Measurements from ENCODE around the gene LPGAT1. TPM values are rescaled to one million over a fixed set of nuclear protein-coding genes. Genes with fewer than 3 reads are reported as not detected.

LPGAT1 gene
- total and polyA plus RNA-seq, 11 donors, result 5.6 to 40.0 (median 25.0) TPM

DNA sequence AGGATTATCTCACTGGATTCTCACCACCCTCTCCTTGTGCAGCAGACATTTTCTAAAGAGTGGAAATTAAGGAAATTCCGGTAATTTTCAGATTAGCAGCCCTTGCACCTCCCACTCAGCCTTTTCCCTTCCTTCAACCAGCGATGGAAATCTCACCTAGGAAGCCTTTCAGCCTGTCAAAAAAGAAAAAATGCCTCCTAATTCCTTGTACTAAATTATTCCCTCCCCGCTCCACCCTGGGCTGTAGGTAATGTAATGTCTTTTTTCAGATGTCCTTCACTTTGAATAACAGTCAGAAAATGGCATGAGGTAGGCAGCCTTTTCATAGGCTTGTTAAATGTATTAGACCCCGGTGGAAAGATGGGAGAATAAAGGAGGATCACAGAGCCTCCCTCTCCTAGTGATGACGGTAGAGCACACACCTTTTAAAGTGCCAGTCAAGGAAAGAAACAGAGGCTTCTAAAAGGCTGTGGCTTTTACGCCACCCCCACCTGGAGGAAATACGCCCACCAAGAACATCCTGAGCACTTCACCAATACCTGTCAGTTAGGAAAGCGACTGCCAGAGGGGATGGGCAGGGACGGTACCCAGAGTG, 92.4 kb downstream of the LPGAT1 start:
- Histone ChIP-seq H3K9me3 (no peaks in the 10 kb centered on the region), H3K4me3 (no peak overlapping the region), H3K27me3 (peaks cover 0 to 4% (median 0%) of the 10 kb centered on the region in 9 donors), H3K4me1 (peaks cover 0 to 22% (median 0%) of the 10 kb centered on the region in 12 donors), H3K36me3 (no peaks in the 10 kb centered on the region), H3K27ac (no peak overlapping the region)
- no peak for ATAC-seq
- TF ChIP-seq POLR2A (IDR thresholded peaks at IDR 0.05), result no peak
- TF ChIP-seq, protein P1, sequence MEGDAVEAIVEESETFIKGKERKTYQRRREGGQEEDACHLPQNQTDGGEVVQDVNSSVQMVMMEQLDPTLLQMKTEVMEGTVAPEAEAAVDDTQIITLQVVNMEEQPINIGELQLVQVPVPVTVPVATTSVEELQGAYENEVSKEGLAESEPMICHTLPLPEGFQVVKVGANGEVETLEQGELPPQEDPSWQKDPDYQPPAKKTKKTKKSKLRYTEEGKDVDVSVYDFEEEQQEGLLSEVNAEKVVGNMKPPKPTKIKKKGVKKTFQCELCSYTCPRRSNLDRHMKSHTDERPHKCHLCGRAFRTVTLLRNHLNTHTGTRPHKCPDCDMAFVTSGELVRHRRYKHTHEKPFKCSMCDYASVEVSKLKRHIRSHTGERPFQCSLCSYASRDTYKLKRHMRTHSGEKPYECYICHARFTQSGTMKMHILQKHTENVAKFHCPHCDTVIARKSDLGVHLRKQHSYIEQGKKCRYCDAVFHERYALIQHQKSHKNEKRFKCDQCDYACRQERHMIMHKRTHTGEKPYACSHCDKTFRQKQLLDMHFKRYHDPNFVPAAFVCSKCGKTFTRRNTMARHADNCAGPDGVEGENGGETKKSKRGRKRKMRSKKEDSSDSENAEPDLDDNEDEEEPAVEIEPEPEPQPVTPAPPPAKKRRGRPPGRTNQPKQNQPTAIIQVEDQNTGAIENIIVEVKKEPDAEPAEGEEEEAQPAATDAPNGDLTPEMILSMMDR (IDR thresholded peaks at IDR 0.05), result no peak
- no peak for DNase-seq
- intact Hi-C loops (cut with DNase I), result no loop called here
- WGBS, 4 donors, result 74 to 83% (median 78%) methylated on average over 9 of the region's 9 CpGs

DNA sequence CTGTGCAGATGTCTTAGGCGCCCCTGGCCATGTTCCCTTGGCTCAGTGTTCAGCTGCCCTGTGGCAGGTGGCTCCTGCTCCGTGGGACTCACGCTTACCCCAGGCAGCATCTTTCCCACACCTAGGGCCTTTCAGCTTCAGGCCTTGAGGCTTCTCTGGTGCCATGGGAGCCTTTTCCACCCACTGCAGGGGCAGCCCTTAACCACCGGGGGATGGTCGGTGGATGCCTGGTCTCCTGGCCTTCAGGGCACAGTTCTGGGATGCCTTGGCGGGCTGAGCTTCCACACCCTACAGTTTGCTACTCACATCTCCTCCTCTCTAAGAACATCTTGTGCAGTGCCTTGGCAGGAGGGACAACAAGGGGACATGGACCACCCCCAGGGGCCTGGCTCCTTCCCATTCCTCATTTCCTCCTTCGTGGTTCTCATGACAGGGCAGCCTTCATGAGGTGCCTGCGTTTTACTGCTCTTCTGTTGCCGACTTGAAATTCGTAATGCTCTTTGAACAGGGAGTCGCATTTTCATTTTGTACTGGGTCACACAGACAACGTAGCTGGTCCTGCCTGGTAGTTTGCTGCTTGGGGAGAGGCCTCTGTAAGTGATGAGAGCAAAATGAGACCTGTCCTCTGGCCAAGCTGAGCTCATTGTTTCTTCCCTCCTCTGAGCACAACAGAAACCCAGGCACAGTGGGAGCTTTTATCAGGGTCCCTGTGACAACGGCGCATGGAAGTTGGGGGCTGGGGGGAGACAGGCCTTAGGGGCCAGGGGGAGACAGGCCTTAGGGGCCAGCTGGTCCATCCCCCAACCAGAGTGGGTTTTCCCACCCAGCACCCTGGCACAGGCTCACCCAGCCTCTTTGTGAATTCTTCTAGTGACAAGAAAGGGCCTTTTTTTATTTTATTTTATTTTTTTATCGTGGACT, 93.2 kb downstream of the LPGAT1 start:
- TF ChIP-seq, protein P1 (IDR thresholded peaks at IDR 0.05), result no peak
- no peak for TF ChIP-seq POLR2A (IDR thresholded peaks at IDR 0.05)

DNA sequence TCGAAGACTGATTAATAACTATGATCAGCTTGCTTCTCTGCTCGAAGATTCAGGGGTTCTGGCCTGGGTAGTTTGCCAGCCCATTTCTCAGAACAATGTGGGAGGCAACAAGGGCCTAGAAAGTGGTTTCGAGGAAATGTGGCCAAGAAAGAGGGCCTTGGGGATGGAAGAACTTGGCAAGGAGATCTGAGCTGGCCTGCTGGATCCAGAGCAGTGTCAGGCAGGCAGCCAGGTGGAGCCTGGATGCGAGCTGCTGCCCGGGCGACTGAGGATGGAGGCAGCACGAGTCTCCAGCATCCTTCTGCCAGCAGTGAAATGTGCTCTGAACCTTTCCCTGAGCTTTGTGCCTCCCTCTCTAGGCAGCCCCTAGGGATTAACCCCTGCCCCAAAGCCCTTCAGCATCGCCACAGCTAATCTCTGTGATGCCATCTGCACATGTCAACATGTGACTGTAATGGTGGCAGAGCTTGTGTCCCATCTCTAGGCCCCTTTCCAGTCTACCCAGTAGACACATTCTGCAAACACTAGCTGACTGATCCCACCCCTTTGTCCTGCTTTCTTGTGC, 94.1 kb downstream of the LPGAT1 start:
- Histone ChIP-seq H3K4me1 (peaks cover 0 to 22% (median 0%) of the 10 kb centered on the region in 12 donors), H3K36me3 (no peaks in the 10 kb centered on the region), H3K4me3 (no peak overlapping the region), H3K27me3 (peaks cover 0 to 4% (median 0%) of the 10 kb centered on the region in 9 donors), H3K9me3 (no peaks in the 10 kb centered on the region), H3K27ac (no peak overlapping the region)
- intact Hi-C loops (cut with DNase I), result no loop called here
- no peak for ATAC-seq
- DNase-seq, result no peak
- no peak for TF ChIP-seq POLR2A (IDR thresholded peaks at IDR 0.05)
- TF ChIP-seq, protein P1 (IDR thresholded peaks at IDR 0.05), result no peak
- 83 to 86% (median 83%) methylated on average over 5 to 8 of the region's 8 CpGs for WGBS, 4 donors

More for the DNA sequence above, 93.2 kb downstream of the LPGAT1 start:
- Histone ChIP-seq H3K9me3 (no peaks in the 10 kb centered on the region), H3K27me3 (peaks cover 0 to 4% (median 0%) of the 10 kb centered on the region in 9 donors), H3K27ac (no peak overlapping the region), H3K4me1 (peaks cover 0 to 22% (median 0%) of the 10 kb centered on the region in 12 donors), H3K36me3 (no peaks in the 10 kb centered on the region), H3K4me3 (no peak overlapping the region)
- no peak for ATAC-seq
- DNase-seq, result no peak
- intact Hi-C loops (cut with DNase I), result no loop called here
- 85 to 95% (median 87%) methylated on average over 13 to 15 of the region's 15 CpGs for WGBS, 4 donors

Measured in heart left ventricle (tissue), 16 donors.